Trophoblast cell (in vitro differentiated cells and primary cell): ENCODE measurements around the gene MED13L.

ENCODE experiments used
- DNase-seq, 2 donors: peaks; one replicate each; pipeline ENCODE4 v3.0.0-alpha.2; 2016
- H2AFZ ChIP-seq: 2 replicates; pipeline ENCODE4 v1.6.1; 2013; ENCODE audit warnings: low read length, moderate library complexity, mild to moderate bottlenecking; ENCODE audit not compliant: insufficient read depth, poor library complexity
- H2AK5ac ChIP-seq: 2 replicates; pipeline ENCODE4 v1.6.1; 2013; ENCODE audit warnings: mild to moderate bottlenecking, low read length
- H2BK120ac ChIP-seq: 2 replicates; pipeline ENCODE4 v1.6.1; 2013; ENCODE audit warnings: low read length, mild to moderate bottlenecking, moderate library complexity; ENCODE audit not compliant: insufficient read depth, poor library complexity
- H2BK12ac ChIP-seq: 2 replicates; pipeline ENCODE4 v1.6.1; 2013; ENCODE audit warnings: mild to moderate bottlenecking, low read length, moderate library complexity
- H2BK5ac ChIP-seq: 2 replicates; pipeline ENCODE4 v1.6.1; 2013; ENCODE audit warnings: low read length, low read depth, moderate library complexity, mild to moderate bottlenecking; ENCODE audit not compliant: poor library complexity
- H3K14ac ChIP-seq: 2 replicates; pipeline ENCODE4 v1.6.1; 2013; ENCODE audit warnings: mild to moderate bottlenecking, low read length
- H3K18ac ChIP-seq: 2 replicates; pipeline ENCODE4 v1.6.1; 2013; ENCODE audit warnings: mild to moderate bottlenecking, low read length
- H3K23ac ChIP-seq: 2 replicates; pipeline ENCODE4 v1.6.1; 2013; ENCODE audit warnings: low read length
- H3K27ac ChIP-seq: 2 replicates; pipeline ENCODE4 v1.5.1; 2013; ENCODE audit warnings: low read depth, mild to moderate bottlenecking, inconsistent platforms, low read length, moderate library complexity
- H3K27me3 ChIP-seq: 2 replicates; pipeline ENCODE4 v1.6.1; 2013; ENCODE audit warnings: inconsistent platforms, mild to moderate bottlenecking, low read length, moderate library complexity; ENCODE audit not compliant: insufficient read depth
- H3K36me3 ChIP-seq, 2 experiments: 1 replicate in 1 of 2; 2 replicates in 1 of 2; pipeline ENCODE4 v1.6.1; 2013; ENCODE audit warnings: low read length in 2 of 2, mild to moderate bottlenecking in 2 of 2, moderate library complexity in 1 of 2; ENCODE audit not compliant: insufficient read depth in 2 of 2, control insufficient read depth in 1 of 2
- H3K4ac ChIP-seq: 2 replicates; pipeline ENCODE4 v1.6.1; 2013; ENCODE audit warnings: low read depth, mild to moderate bottlenecking, low read length, moderate library complexity
- H3K4me1 ChIP-seq, 2 experiments: 1 replicate in 1 of 2; 2 replicates in 1 of 2; pipeline ENCODE4 v1.6.1; 2013; ENCODE audit warnings: low read length in 2 of 2, mild to moderate bottlenecking in 2 of 2, moderate library complexity in 1 of 2; ENCODE audit not compliant: insufficient read depth in 2 of 2, control insufficient read depth in 1 of 2
- H3K4me2 ChIP-seq: 2 replicates; pipeline ENCODE4 v1.6.1; 2013; ENCODE audit warnings: inconsistent platforms, mild to moderate bottlenecking, low read length, moderate library complexity
- H3K4me3 ChIP-seq: 2 replicates; pipeline ENCODE4 v1.5.1; 2013; ENCODE audit warnings: mild to moderate bottlenecking, low read depth, low read length, inconsistent platforms
- H3K79me1 ChIP-seq: one replicate; pipeline ENCODE4 v1.6.1; 2013; ENCODE audit warnings: low read length
- H3K79me2 ChIP-seq: 2 replicates; pipeline ENCODE4 v1.6.1; 2013; ENCODE audit warnings: low read length, mild to moderate bottlenecking; ENCODE audit not compliant: control insufficient read depth, insufficient read depth, poor library complexity
- H3K9ac ChIP-seq: 2 replicates; pipeline ENCODE4 v1.6.1; 2013; ENCODE audit warnings: mild to moderate bottlenecking, low read length
- H3K9me3 ChIP-seq: 2 replicates; pipeline ENCODE4 v1.6.1; 2013; ENCODE audit warnings: low read depth, mild to moderate bottlenecking, control low read depth, inconsistent platforms, low read length; ENCODE audit not compliant: insufficient read depth
- H4K12ac ChIP-seq: 2 replicates; pipeline ENCODE4 v1.6.1; 2013; ENCODE audit warnings: low read depth, mild to moderate bottlenecking, low read length, moderate library complexity
- H4K8ac ChIP-seq: 2 replicates; pipeline ENCODE4 v1.6.1; 2013; ENCODE audit warnings: low read depth, mild to moderate bottlenecking, low read length, moderate library complexity
- H4K91ac ChIP-seq: one replicate; pipeline ENCODE4 v1.6.1; 2013; ENCODE audit warnings: low read depth, mild to moderate bottlenecking, low read length, moderate library complexity
- WGBS: extraction: QIAGEN DNeasy Blood & Tissue Kit; methylation state at CpG from one replicate; pipeline ENCODE4 v1.1.7; 2013; ENCODE audit warnings: missing lambda C conversion rate; ENCODE audit not compliant: insufficient read length, insufficient coverage; ENCODE audit errors: extremely low coverage; 5-methylcytosine and 5-hydroxymethylcytosine counted together

Gene MED13L

DNA sequence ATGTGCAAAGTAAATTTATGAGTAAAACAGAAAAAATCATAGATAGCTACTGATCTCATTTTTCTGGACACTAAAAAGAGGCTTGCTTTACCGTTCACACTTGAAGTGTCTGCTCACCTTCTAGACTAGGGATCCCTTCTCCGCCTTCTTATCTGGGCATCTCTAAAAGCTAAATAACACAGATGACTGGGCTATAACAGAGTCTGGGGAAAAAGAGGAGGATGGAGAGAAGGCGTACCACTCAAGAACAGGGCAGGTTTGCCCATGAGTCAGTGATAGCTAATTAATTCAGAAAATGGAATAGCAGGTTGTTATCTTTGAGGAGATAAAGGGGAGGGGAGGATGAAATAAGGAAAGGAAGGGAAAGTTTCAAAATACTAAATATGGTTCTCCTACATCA, 185.3 kb downstream of the MED13L start:
- H2BK120ac ChIP-seq, result no peak overlapping the region
- no peak overlapping the region for H3K18ac ChIP-seq
- H3K4ac ChIP-seq, result no peak overlapping the region
- H3K36me3 ChIP-seq, result peaks cover 0 to 4% of the 10 kb centered on the region in 2 experiments
- H2AFZ ChIP-seq, result no peak overlapping the region
- H3K9ac ChIP-seq, result no peak overlapping the region
- H3K79me2 ChIP-seq, result peaks cover 2% of the 10 kb centered on the region
- H2BK12ac ChIP-seq, result no peak overlapping the region
- no peak overlapping the region for H4K91ac ChIP-seq
- no peak overlapping the region for H2BK5ac ChIP-seq
- peaks cover 0 to 5% of the 10 kb centered on the region in 2 experiments for H3K4me1 ChIP-seq
- H2AK5ac ChIP-seq, result no peak overlapping the region
- H3K9me3 ChIP-seq, result no peaks in the 10 kb centered on the region
- H4K12ac ChIP-seq, result no peak overlapping the region
- no peak overlapping the region for H3K27ac ChIP-seq
- H3K4me2 ChIP-seq, result no peak overlapping the region
- no peak overlapping the region for H3K23ac ChIP-seq
- H3K14ac ChIP-seq, result no peak overlapping the region
- no peaks in the 10 kb centered on the region for H3K27me3 ChIP-seq
- H3K4me3 ChIP-seq, result no peak overlapping the region
- DNase-seq, result no peak
- WGBS, result no CpG with 5 or more reads among the region's 3 CpGs
- no peaks in the 10 kb centered on the region for H3K79me1 ChIP-seq
- H4K8ac ChIP-seq, result no peak overlapping the region

- no peaks in the 10 kb centered on the region for H3K27me3 ChIP-seq
- H2AFZ ChIP-seq, result no peak overlapping the region
- H4K91ac ChIP-seq, result no peak overlapping the region
- peaks cover 0 to 4% of the 10 kb centered on the region in 2 experiments for H3K36me3 ChIP-seq
- H4K8ac ChIP-seq, result no peak overlapping the region
- no peak overlapping the region for H3K18ac ChIP-seq
- H3K4me3 ChIP-seq, result no peak overlapping the region
- H3K79me2 ChIP-seq, result peaks cover 2% of the 10 kb centered on the region
- H3K27ac ChIP-seq, result no peak overlapping the region
- no peak overlapping the region for H3K4me2 ChIP-seq
- no peak overlapping the region for H2BK12ac ChIP-seq
- no peak overlapping the region for H3K14ac ChIP-seq
- no peak overlapping the region for H2AK5ac ChIP-seq
- peak in 1 of 2 donors; percentile 28 for DNase-seq
- H4K12ac ChIP-seq, result no peak overlapping the region
- no peaks in the 10 kb centered on the region for H3K9me3 ChIP-seq
- no peak overlapping the region for H2BK120ac ChIP-seq
- H3K4me1 ChIP-seq, result peaks cover 0 to 5% of the 10 kb centered on the region in 2 experiments
- H2BK5ac ChIP-seq, result no peak overlapping the region
- no peak overlapping the region for H3K9ac ChIP-seq
- no peak overlapping the region for H3K23ac ChIP-seq
- H3K79me1 ChIP-seq, result no peaks in the 10 kb centered on the region
- no peak overlapping the region for H3K4ac ChIP-seq
Measured at GRCh38 chr12:116091579-116091978, 185.9 kb downstream of the MED13L start.

GRCh38 chr12:116090516-116090915, 187.0 kb downstream of the MED13L start:
- DNase-seq, result no peak
- Histone ChIP-seq H3K36me3 (peaks cover 0 to 4% of the 10 kb centered on the region in 2 experiments), H2BK120ac (no peak overlapping the region), H3K79me1 (no peaks in the 10 kb centered on the region), H3K79me2 (peaks cover 2% of the 10 kb centered on the region), H3K4ac (no peak overlapping the region), H3K14ac (no peak overlapping the region), H2AK5ac (no peak overlapping the region), H4K8ac (no peak overlapping the region), H2BK12ac (no peak overlapping the region), H3K4me2 (no peak overlapping the region), H3K4me1 (peaks cover 0 to 5% of the 10 kb centered on the region in 2 experiments), H3K9ac (no peak overlapping the region), H3K9me3 (no peaks in the 10 kb centered on the region), H2AFZ (no peak overlapping the region), H4K12ac (no peak overlapping the region), H4K91ac (no peak overlapping the region), H3K27ac (no peak overlapping the region), H3K23ac (no peak overlapping the region), H3K4me3 (no peak overlapping the region), H3K18ac (no peak overlapping the region), H3K27me3 (no peaks in the 10 kb centered on the region), H2BK5ac (no peak overlapping the region)
- WGBS, result no CpG with 5 or more reads among the region's 4 CpGs

- Histone ChIP-seq H3K4me2 (no peak overlapping the region), H3K27ac (no peak overlapping the region), H2AFZ (no peak overlapping the region), H3K79me1 (no peaks in the 10 kb centered on the region), H3K36me3 (peaks cover 0 to 4% of the 10 kb centered on the region in 2 experiments), H2BK5ac (no peak overlapping the region), H2BK120ac (no peak overlapping the region), H3K4me1 (peaks cover 0 to 5% of the 10 kb centered on the region in 2 experiments), H4K91ac (no peak overlapping the region), H3K79me2 (peaks cover 2% of the 10 kb centered on the region), H3K4me3 (no peak overlapping the region), H3K9ac (no peak overlapping the region), H3K9me3 (no peaks in the 10 kb centered on the region), H3K23ac (no peak overlapping the region), H2BK12ac (no peak overlapping the region), H3K27me3 (no peaks in the 10 kb centered on the region), H4K8ac (no peak overlapping the region), H4K12ac (no peak overlapping the region), H2AK5ac (no peak overlapping the region), H3K4ac (no peak overlapping the region), H3K18ac (no peak overlapping the region), H3K14ac (no peak overlapping the region)
- DNase-seq, result no peak
- no CpG with 5 or more reads among the region's 3 CpGs for WGBS
Measured at GRCh38 chr12:116089080-116089479, 188.4 kb downstream of the MED13L start.
